K562 (cell line): Measurements from ENCODE around the gene CD109. TPM values are rescaled to one million over a fixed set of nuclear protein-coding genes. Genes with fewer than 3 reads are reported as not detected.

Experiments used
- ARID1B ChIP-seq: fragments of 450-650 bp; IDR thresholded peaks from 2 replicates; pipeline ENCODE4 v1.6.1; 2016; ENCODE audit warnings: antibody characterized with exemption, mild to moderate bottlenecking, inconsistent platforms
- CBX8 ChIP-seq: fragments of 200-600 bp; sonication (generic); IDR thresholded peaks from 2 replicates; pipeline ENCODE4 v1.6.1; 2012; ENCODE audit warnings: borderline replicate concordance, mixed run types, low read depth, mild to moderate bottlenecking, moderate library complexity, mixed read lengths, low read length, control low read depth, inconsistent platforms; ENCODE audit not compliant: poor library complexity, severe bottlenecking; ENCODE audit errors: extremely low read depth
- CTBP1 ChIP-seq: fragments of 450-650 bp; IDR thresholded peaks from 2 replicates; pipeline ENCODE4 v1.6.1; 2016; ENCODE audit warnings: borderline replicate concordance
- ESRRA ChIP-seq: fragments of 450-650 bp; IDR thresholded peaks from 2 replicates; pipeline ENCODE4 v1.6.1; 2014; ENCODE audit warnings: low read depth, mild to moderate bottlenecking, moderate library complexity, borderline replicate concordance
- HCFC1 ChIP-seq: IDR thresholded peaks from 2 replicates; pipeline ENCODE4 v1.6.1; 2012; ENCODE audit warnings: low read depth, low read length, improper control_type of control experiment
- HDAC2 ChIP-seq: fragments of 450-650 bp; IDR thresholded peaks from 2 replicates; pipeline ENCODE4 v1.6.1; 2016; ENCODE audit warnings: mild to moderate bottlenecking
- HMGN3 ChIP-seq: IDR thresholded peaks from 2 replicates; pipeline ENCODE4 v1.6.1; 2011; ENCODE audit warnings: borderline replicate concordance, low read depth, mild to moderate bottlenecking, mixed read lengths, low read length; ENCODE audit not compliant: insufficient read length; ENCODE audit errors: extremely low read depth
- HNRNPLL ChIP-seq: fragments of 200-400 bp; formaldehyde crosslinking; IDR thresholded peaks from 2 replicates; pipeline ENCODE4 v1.6.1; 2017; ENCODE audit warnings: low read length, low read depth, mild to moderate bottlenecking; ENCODE audit not compliant: poor library complexity, severe bottlenecking
- JUND ChIP-seq, 2 experiments: IDR thresholded peaks; 2 replicates in 1 of 2; 3 replicates in 1 of 2; pipeline ENCODE4 v1.6.1; 2011; ENCODE audit warnings: borderline replicate concordance in 2 of 2, low read depth in 2 of 2, low read length in 2 of 2, improper control_type of control experiment in 1 of 2, missing biosample characterization in 1 of 2, missing genetic modification characterization in 1 of 2, missing genetic modification reagents in 1 of 2
- NCOA2 ChIP-seq, 2 experiments: fragments of 450-650 bp; IDR thresholded peaks; 2 replicates each; pipeline ENCODE4 v1.6.1; 2018; ENCODE audit warnings: mild to moderate bottlenecking in 2 of 2, moderate library complexity in 1 of 2; ENCODE audit not compliant: partially characterized antibody in 2 of 2
- RBFOX2 ChIP-seq: fragments of 200-400 bp; formaldehyde crosslinking; IDR thresholded peaks from 2 replicates; pipeline ENCODE4 v1.6.1; 2017; ENCODE audit warnings: low read depth, mild to moderate bottlenecking, low read length, moderate library complexity
- SLC30A9 ChIP-seq: fragments of 250-450 bp; sonication (Bioruptor Pico); IDR thresholded peaks from 2 replicates; pipeline ENCODE4 v1.8.0; 2022; ENCODE audit warnings: mild to moderate bottlenecking, moderate library complexity
- SMAD3 ChIP-seq: fragments of 450-650 bp; formaldehyde crosslinking; conservative IDR thresholded peaks from 2 replicates; pipeline ENCODE4 v1.4.0; 2020; ENCODE audit warnings: mild to moderate bottlenecking
- SMAD4 ChIP-seq: fragments of 250-450 bp; sonication (Bioruptor Pico); conservative IDR thresholded peaks from 2 replicates; pipeline ENCODE4 v1.8.0; 2021; ENCODE audit warnings: inconsistent platforms, mild to moderate bottlenecking, moderate library complexity
- SRSF9 ChIP-seq: fragments of 200-400 bp; formaldehyde crosslinking; IDR thresholded peaks from 2 replicates; pipeline ENCODE4 v1.6.1; 2017; ENCODE audit warnings: low read depth, low read length, borderline replicate concordance
- ZNF197 ChIP-seq: fragments of 200-800 bp; sonication (Bioruptor generic); IDR thresholded peaks from 2 replicates; pipeline ENCODE4 v1.6.1; 2016; ENCODE audit warnings: low read depth, missing genetic modification characterization, missing compliant biosample characterization
- ZNF436 ChIP-seq: fragments of 250-450, 450-650 bp; sonication (Bioruptor Pico); formaldehyde crosslinking; IDR thresholded peaks from 2 replicates; pipeline ENCODE4 v1.7.0; 2020; ENCODE audit warnings: mild to moderate bottlenecking
- ZNF589 ChIP-seq: fragments of 200-800 bp; sonication (Bioruptor generic); IDR thresholded peaks from 2 replicates; pipeline ENCODE4 v1.6.1; 2016; ENCODE audit warnings: low read depth, missing genetic modification characterization, missing compliant biosample characterization
- polyA plus RNA-seq, 8 experiments: library from polyadenylated mRNA; depleted of rRNA in 4 of 8; stranded (reverse) in 5 of 8; unstranded in 3 of 8; fragments of >200 nt; fragmentation: Nextera tagmentation in 2 of 8; fragmentation: Illumina TruSeq in 1 of 8; extraction: Ambion mirVana in 2 of 8; extraction: Trizol in 1 of 8; gene quantifications; 2 replicates each; pipeline versions ENCODE4 v1.2.1 to v1.2.3, GENCODE V29; 2011 to 2014; ENCODE audit warnings: inconsistent platforms in 1 of 8, missing spikeins in 1 of 8
- total RNA-seq, 7 experiments: library from RNA; depleted of rRNA in 6 of 7; stranded (reverse); fragments of >200 nt in 6 of 7; fragmentation: Illumina TruSeq in 2 of 7; extraction: Trizol in 2 of 7; gene quantifications; 2 replicates each; pipeline versions ENCODE4 v1.2.1 to v1.2.3, GENCODE V29; 2011 to 2021; ENCODE audit warnings: low replicate concordance in 1 of 7
- TF ChIP-seq, protein P1 (sequence below): fragments of 250-450 bp; sonication (Bioruptor Pico); IDR thresholded peaks from 2 replicates; pipeline ENCODE4 v1.5.0; 2021
- TF ChIP-seq, protein P2 (sequence below): fragments of 250-450 bp; sonication (Bioruptor Pico); IDR thresholded peaks from 2 replicates; pipeline ENCODE4 v1.4.0; 2020; ENCODE audit warnings: borderline replicate concordance
- TF ChIP-seq, protein P3 (sequence below): fragments of 450-650 bp; formaldehyde crosslinking; IDR thresholded peaks from 2 replicates; pipeline ENCODE4 v1.4.0; 2020; ENCODE audit warnings: mild to moderate bottlenecking, mixed read lengths

The CD109 gene
- total and polyA plus RNA-seq, 9 of the 15 experiments (the other 6 are each of a cell fraction or from before 2014, with no cell fraction given): under 0.01 to 0.22 (median 0.11) TPM

DNA sequence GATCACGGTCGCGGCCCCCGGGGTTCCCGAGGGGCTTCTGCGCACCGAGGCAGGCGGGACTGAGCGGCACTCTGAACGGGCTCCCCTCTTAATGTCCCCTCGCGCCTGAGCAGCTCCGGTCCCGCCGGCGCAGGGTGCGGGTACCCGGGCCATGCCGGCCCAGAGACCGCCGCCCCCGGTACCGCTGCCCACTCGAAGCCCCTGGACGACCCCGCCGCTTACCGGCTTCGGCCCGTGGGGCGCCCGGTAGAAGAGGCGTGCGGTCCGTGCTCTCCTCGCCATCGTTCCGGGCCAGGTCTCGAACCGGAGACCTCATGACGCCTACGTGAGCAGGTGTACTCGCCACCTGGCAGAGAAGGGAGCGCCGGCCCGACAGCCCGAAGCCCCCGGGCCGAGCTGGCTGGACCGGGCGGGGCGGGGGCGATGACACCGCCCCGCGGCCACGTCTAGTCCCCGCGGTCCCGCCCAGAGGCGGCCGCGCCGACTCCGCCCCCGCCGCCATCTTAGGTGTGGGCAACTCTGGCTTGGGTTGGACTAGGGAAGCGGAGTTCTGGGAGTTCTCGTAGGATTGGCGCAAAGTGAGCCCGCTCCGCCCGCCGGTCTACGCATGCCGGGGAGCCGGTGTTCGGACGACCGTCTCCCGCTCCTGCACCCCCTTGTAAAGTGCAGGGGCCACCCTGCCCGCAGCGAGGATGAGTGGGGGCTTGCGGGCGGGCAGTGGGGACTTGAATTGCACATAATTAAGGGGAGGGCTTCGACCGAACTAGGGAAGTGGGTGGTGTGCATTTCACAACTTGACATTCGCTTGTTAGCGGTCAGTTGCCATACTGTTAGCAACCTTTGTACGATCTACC lies 42.2 kb upstream of the CD109 start, which contains the start of gene SLC17A5 (continued):
- peak; percentile 93 for TF ChIP-seq RBFOX2
- no peak; the same call in 1 of the 2 replicates for TF ChIP-seq SMAD4 (CRISPR knock-in tag)
- TF ChIP-seq HNRNPLL: peak; percentile 99
- TF ChIP-seq, protein P1, sequence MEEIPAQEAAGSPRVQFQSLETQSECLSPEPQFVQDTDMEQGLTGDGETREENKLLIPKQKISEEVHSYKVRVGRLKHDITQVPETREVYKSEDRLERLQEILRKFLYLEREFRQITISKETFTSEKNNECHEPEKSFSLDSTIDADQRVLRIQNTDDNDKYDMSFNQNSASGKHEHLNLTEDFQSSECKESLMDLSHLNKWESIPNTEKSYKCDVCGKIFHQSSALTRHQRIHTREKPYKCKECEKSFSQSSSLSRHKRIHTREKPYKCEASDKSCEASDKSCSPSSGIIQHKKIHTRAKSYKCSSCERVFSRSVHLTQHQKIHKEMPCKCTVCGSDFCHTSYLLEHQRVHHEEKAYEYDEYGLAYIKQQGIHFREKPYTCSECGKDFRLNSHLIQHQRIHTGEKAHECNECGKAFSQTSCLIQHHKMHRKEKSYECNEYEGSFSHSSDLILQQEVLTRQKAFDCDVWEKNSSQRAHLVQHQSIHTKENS (CRISPR knock-in tag): no peak
- TF ChIP-seq ZNF197 (CRISPR knock-in tag): 0 out of 2 replicates have a peak, but pooled peaks have one; percentile 42
- 0 out of 2 replicates have a peak, but pooled peaks have one; percentile 16 for TF ChIP-seq HDAC2
- TF ChIP-seq SLC30A9: no peak
- TF ChIP-seq SRSF9: no peak
- TF ChIP-seq ESRRA: peak; percentile 23; the same call in 1 of the 2 replicates
- TF ChIP-seq, protein P2, sequence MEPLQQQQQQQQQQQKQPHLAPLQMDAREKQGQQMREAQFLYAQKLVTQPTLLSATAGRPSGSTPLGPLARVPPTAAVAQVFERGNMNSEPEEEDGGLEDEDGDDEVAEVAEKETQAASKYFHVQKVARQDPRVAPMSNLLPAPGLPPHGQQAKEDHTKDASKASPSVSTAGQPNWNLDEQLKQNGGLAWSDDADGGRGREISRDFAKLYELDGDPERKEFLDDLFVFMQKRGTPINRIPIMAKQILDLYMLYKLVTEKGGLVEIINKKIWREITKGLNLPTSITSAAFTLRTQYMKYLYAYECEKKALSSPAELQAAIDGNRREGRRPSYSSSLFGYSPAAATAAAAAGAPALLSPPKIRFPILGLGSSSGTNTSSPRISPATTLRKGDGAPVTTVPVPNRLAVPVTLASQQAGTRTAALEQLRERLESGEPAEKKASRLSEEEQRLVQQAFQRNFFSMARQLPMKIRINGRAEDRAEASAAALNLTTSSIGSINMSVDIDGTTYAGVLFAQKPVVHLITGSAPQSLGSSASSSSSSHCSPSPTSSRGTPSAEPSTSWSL (CRISPR knock-in tag): no peak
- TF ChIP-seq JUND (IDR thresholded peaks at IDR 0.05; ENCODE audit: borderline replicate concordance, low read depth, low read length): no peak
- no peak; the same call in 2 of the 3 replicates for TF ChIP-seq JUND (tag; IDR thresholded peaks at IDR 0.05; ENCODE audit: borderline replicate concordance, low read depth, low read length)
- TF ChIP-seq, protein P3, sequence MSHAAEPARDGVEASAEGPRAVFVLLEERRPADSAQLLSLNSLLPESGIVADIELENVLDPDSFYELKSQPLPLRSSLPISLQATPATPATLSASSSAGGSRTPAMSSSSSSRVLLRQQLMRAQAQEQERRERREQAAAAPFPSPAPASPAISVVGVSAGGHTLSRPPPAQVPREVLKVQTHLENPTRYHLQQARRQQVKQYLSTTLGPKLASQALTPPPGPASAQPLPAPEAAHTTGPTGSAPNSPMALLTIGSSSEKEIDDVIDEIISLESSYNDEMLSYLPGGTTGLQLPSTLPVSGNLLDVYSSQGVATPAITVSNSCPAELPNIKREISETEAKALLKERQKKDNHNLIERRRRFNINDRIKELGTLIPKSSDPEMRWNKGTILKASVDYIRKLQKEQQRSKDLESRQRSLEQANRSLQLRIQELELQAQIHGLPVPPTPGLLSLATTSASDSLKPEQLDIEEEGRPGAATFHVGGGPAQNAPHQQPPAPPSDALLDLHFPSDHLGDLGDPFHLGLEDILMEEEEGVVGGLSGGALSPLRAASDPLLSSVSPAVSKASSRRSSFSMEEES (CRISPR knock-in tag): 0 out of 2 replicates have a peak, but pooled peaks have one; percentile 24
- no peak for TF ChIP-seq ZNF436 (CRISPR knock-in tag)
- 0 out of 2 replicates have a peak, but pooled peaks have one; percentile 7 for TF ChIP-seq ARID1B
- TF ChIP-seq SMAD3 (CRISPR knock-in tag): 0 out of 2 replicates have a peak, but pooled peaks have one; percentile 43
- peak; percentile 49; the same call in 1 of the 2 replicates for TF ChIP-seq ZNF589
- TF ChIP-seq HMGN3: peak; percentile 79
- peak; percentile 23 for TF ChIP-seq CTBP1
- peak; percentile 82 for TF ChIP-seq HCFC1
- no peak for TF ChIP-seq NCOA2 (IDR thresholded peaks at IDR 0.05; ENCODE audit: partially characterized antibody in 2 of 2)
- TF ChIP-seq CBX8: no peak
